GM12878 (cell line): ENCODE results near the gene GRAMD2B. TPM values are rescaled to one million over a fixed set of nuclear protein-coding genes. Genes with fewer than 3 reads are reported as not detected.

Experiments
- ATAC-seq: fragments of 200-7000 bp; cut with Tn5 transposase; 3 replicates; pipeline ENCODE4 v1.9.1; 2020; ENCODE audit warnings: mild to moderate bottlenecking, moderate library complexity
- BruUV-seq: library from RNA; stranded (reverse); fragments of 400-500 nt; replicated peaks from 2 replicates; lab custom pipeline; 2021; lab: Mats Ljungman, UMichigan
- CTCF ChIA-PET: fragments of 300-600 bp; sonication (Branson Sonifier 250); formaldehyde crosslinking; extraction: SDS; loops from one replicate; lab custom pipeline; 2021; ENCODE audit warnings: inconsistent platforms; lab: Yijun Ruan, JAX
- POLR2A ChIA-PET: fragments of 350-600 bp; formaldehyde crosslinking; extraction: SDS; loops from one replicate; lab custom pipeline; 2021; ENCODE audit warnings: inconsistent platforms; lab: Charles Lee
- RAD21 ChIA-PET: fragments of 300-600 bp; sonication (Branson Sonifier 250); formaldehyde crosslinking; loops from one replicate; lab custom pipeline; 2023; ENCODE audit warnings: antibody characterized with exemption; ENCODE audit not compliant: unreplicated experiment; lab: Charles Lee
- SMC1A ChIA-PET: fragments of 300-600 bp; sonication (Branson Sonifier 250); formaldehyde crosslinking; loops from one replicate; lab custom pipeline; 2023; ENCODE audit not compliant: unreplicated experiment, uncharacterized antibody; lab: Charles Lee
- DNase-seq: peaks from one replicate; pipeline ENCODE4 v3.0.0-alpha.2; 2011; ENCODE audit warnings: low read depth, low spot score
- FAIRE-seq: peaks from 3 replicates; lab custom pipeline; 2011; peaks lifted over from hg19 to GRCh38; lab: Jason Lieb, UNC
- H2AFZ ChIP-seq: 2 replicates; pipeline ENCODE4 v1.6.0; 2011; ENCODE audit warnings: low read depth, low read length, control low read depth; ENCODE audit not compliant: control insufficient read depth
- H3K27ac ChIP-seq: 2 replicates; pipeline ENCODE4 v1.5.1; 2011; ENCODE audit warnings: control low read depth; ENCODE audit not compliant: control insufficient read depth, insufficient read depth
- H3K27me3 ChIP-seq, 2 experiments: replicated peaks in 1 of 2; 2 replicates each; pipeline versions ENCODE4 v1.6.0 to v1.6.1; 2011; ENCODE audit warnings: low read length in 1 of 2; ENCODE audit not compliant: control insufficient read depth in 2 of 2, insufficient read depth in 2 of 2
- H3K36me3 ChIP-seq, 2 experiments: 2 replicates each; pipeline ENCODE4 v1.5.1; 2011; ENCODE audit warnings: low read length in 1 of 2; ENCODE audit not compliant: control insufficient read depth in 2 of 2, insufficient read depth in 2 of 2
- H3K4me1 ChIP-seq: 2 replicates; pipeline ENCODE4 v1.6.1; 2011; ENCODE audit warnings: mild to moderate bottlenecking, low read length, moderate library complexity, mixed read lengths; ENCODE audit not compliant: control insufficient read depth, insufficient read depth
- H3K4me2 ChIP-seq: 2 replicates; pipeline ENCODE4 v1.6.0; 2011; ENCODE audit warnings: control low read depth; ENCODE audit not compliant: control insufficient read depth, insufficient read depth
- H3K4me3 ChIP-seq: fragments of 200-600 bp; sonication (generic); 2 replicates; pipeline ENCODE4 v1.5.1; 2016
- H3K79me2 ChIP-seq: 2 replicates; pipeline ENCODE4 v1.6.0; 2011; ENCODE audit warnings: low read length; ENCODE audit not compliant: control insufficient read depth, insufficient read depth
- H3K9ac ChIP-seq: 2 replicates; pipeline ENCODE4 v1.8.0; 2011; ENCODE audit warnings: low read length, control low read depth, mixed read lengths; ENCODE audit not compliant: control insufficient read depth, insufficient read depth
- H3K9me3 ChIP-seq: replicated peaks from 3 replicates; pipeline ENCODE4 v1.5.1; 2011; ENCODE audit warnings: mild to moderate bottlenecking, low read length; ENCODE audit not compliant: control insufficient read depth, insufficient read depth
- H4K20me1 ChIP-seq: 2 replicates; pipeline ENCODE4 v1.6.0; 2011; ENCODE audit not compliant: control insufficient read depth, insufficient read depth
- CBX3 ChIP-seq: fragments of 200-600 bp; sonication (generic); IDR thresholded peaks from 2 replicates; pipeline ENCODE4 v1.6.1; 2016; ENCODE audit warnings: low read depth, borderline replicate concordance
- CEBPB ChIP-seq, 2 experiments: fragments of 150-350 bp in 1 of 2; IDR thresholded peaks; 2 replicates each; pipeline ENCODE4 v1.6.1; 2012 to 2014; ENCODE audit warnings: low read depth in 2 of 2, low read length in 2 of 2, borderline replicate concordance in 1 of 2, inconsistent platforms in 1 of 2
- CHD4 ChIP-seq: fragments of 200-600 bp; sonication (generic); IDR thresholded peaks from 2 replicates; pipeline ENCODE4 v1.6.1; 2016; ENCODE audit warnings: mild to moderate bottlenecking
- CREM ChIP-seq: IDR thresholded peaks from 2 replicates; pipeline ENCODE4 v1.6.1; 2014; ENCODE audit warnings: antibody characterized with exemption, low read depth
- EED ChIP-seq: sonication (generic); IDR thresholded peaks from 2 replicates; pipeline ENCODE4 v1.6.1; 2016; ENCODE audit warnings: antibody characterized with exemption, low read depth
- ETV6 ChIP-seq, 2 experiments: fragments of 450-650 bp in 1 of 2; IDR thresholded peaks in 1 of 2; conservative IDR thresholded peaks in 1 of 2; 2 replicates each; pipeline ENCODE4 v1.6.1; 2014; ENCODE audit warnings: antibody characterized with exemption in 1 of 2, borderline replicate concordance in 1 of 2, low read depth in 1 of 2, mild to moderate bottlenecking in 1 of 2, moderate library complexity in 1 of 2
- GATAD2B ChIP-seq: fragments of 450-650 bp; conservative IDR thresholded peaks from 2 replicates; pipeline ENCODE4 v1.6.1; 2017; ENCODE audit warnings: low read depth, mild to moderate bottlenecking, moderate library complexity
- HCFC1 ChIP-seq: fragments of 150-350 bp; IDR thresholded peaks from 2 replicates; pipeline ENCODE4 v1.6.1; 2014; ENCODE audit warnings: low read length
- HDAC2 ChIP-seq: fragments of 200-600 bp; sonication (generic); IDR thresholded peaks from 2 replicates; pipeline ENCODE4 v1.6.1; 2017
- POLR2AphosphoS5 ChIP-seq: IDR thresholded peaks from 2 replicates; pipeline ENCODE4 v1.6.1; 2011; ENCODE audit warnings: mild to moderate bottlenecking, low read length, inconsistent platforms
- SMARCA5 ChIP-seq: fragments of 450-650 bp; IDR thresholded peaks from 2 replicates; pipeline ENCODE4 v1.6.1; 2017; ENCODE audit warnings: mild to moderate bottlenecking
- SP1 ChIP-seq: IDR thresholded peaks from one replicate; pipeline ENCODE4 v1.6.1; 2011; ENCODE audit warnings: low read depth, low read length
- SREBF1 ChIP-seq: IDR thresholded peaks from 2 replicates; pipeline ENCODE4 v1.6.1; 2012; ENCODE audit warnings: mild to moderate bottlenecking, low read length
- TARDBP ChIP-seq: IDR thresholded peaks from 2 replicates; pipeline ENCODE4 v1.6.1; 2016; ENCODE audit warnings: borderline replicate concordance
- ZNF687 ChIP-seq: fragments of 450-650 bp; IDR thresholded peaks from 2 replicates; pipeline ENCODE4 v1.6.1; 2017; ENCODE audit warnings: mild to moderate bottlenecking, moderate library complexity
- WGBS: methylation state at CpG from one replicate; pipeline ENCODE4 v1.1.6; 2016; ENCODE audit warnings: low lambda C conversion rate; ENCODE audit not compliant: insufficient replicate concordance, insufficient coverage; ENCODE audit errors: missing lambda C conversion rate; 5-methylcytosine and 5-hydroxymethylcytosine counted together
- in situ Hi-C: fragments of 300-500 bp; cut with MboI; formaldehyde crosslinking; loops from 9 replicates; pipeline ENCODE4 v1.14.3; 2018; ENCODE audit warnings: mixed read lengths
- intact Hi-C: fragments of 100-400 bp; cut with micrococcal nuclease; formaldehyde crosslinking; loops from one replicate; pipeline ENCODE4 v1.14.2; 2022; ENCODE audit not compliant: unreplicated experiment
- polyA plus RNA-seq, 11 experiments: library from polyadenylated mRNA; depleted of rRNA in 4 of 11; unstranded in 6 of 11; stranded (reverse) in 5 of 11; fragments of >200 nt; fragmentation: Nextera tagmentation in 4 of 11; fragmentation: Illumina TruSeq in 1 of 11; extraction: Ambion mirVana in 4 of 11; extraction: Trizol in 1 of 11; gene quantifications; 1 replicate in 1 of 11; 2 replicates in 10 of 11; pipeline versions ENCODE4 v1.2.1 to v1.2.3, GENCODE V29; 2011 to 2016; ENCODE audit warnings: inconsistent platforms in 2 of 11, missing spikeins in 2 of 11, low read depth in 1 of 11
- total RNA-seq, 4 experiments: library from RNA; depleted of rRNA in 3 of 4; stranded (reverse); fragments of >200 nt in 3 of 4; fragmentation: Illumina TruSeq in 1 of 4; extraction: Trizol in 1 of 4; gene quantifications; 2 replicates each; pipeline versions ENCODE4 v1.2.1 to v1.2.3, GENCODE V29; 2013 to 2021
- TF ChIP-seq, protein P1 (sequence below): IDR thresholded peaks from 2 replicates; pipeline ENCODE4 v1.6.1; 2012; ENCODE audit warnings: low read depth, low read length, improper control_type of control experiment

GRAMD2B gene
- total and polyA plus RNA-seq, 10 of the 15 experiments (the other 5 are each of a cell fraction or from before 2014, with no cell fraction given): 1.9 to 21.5 (median 8.4) TPM

GRCh38 chr5:126516133-126516532, 92.9 kb downstream of the GRAMD2B start:
- 13% methylated on average over 1 of the region's 1 CpG for WGBS
- BruUV-seq: no TSS peak
- TF ChIP-seq CEBPB (IDR thresholded peaks at IDR 0.05; ENCODE audit: borderline replicate concordance in 1 of 2, low read depth in 2 of 2, low read length in 2 of 2) (no peak), SMARCA5 (no peak), CHD4 (no peak), TARDBP (no peak), CREM (no peak), CBX3 (no peak), SP1 (no peak), HCFC1 (no peak), EED (no peak), POLR2AphosphoS5 (no peak), ETV6 (conservative IDR thresholded peaks at IDR 0.05 in 1 of 2, IDR thresholded peaks at IDR 0.05 in 1 of 2; ENCODE audit: borderline replicate concordance in 1 of 2, low read depth in 1 of 2) (no peak), SREBF1 (no peak), GATAD2B (no peak), HDAC2 (no peak), ZNF687 (no peak)
- TF ChIP-seq, protein P1, sequence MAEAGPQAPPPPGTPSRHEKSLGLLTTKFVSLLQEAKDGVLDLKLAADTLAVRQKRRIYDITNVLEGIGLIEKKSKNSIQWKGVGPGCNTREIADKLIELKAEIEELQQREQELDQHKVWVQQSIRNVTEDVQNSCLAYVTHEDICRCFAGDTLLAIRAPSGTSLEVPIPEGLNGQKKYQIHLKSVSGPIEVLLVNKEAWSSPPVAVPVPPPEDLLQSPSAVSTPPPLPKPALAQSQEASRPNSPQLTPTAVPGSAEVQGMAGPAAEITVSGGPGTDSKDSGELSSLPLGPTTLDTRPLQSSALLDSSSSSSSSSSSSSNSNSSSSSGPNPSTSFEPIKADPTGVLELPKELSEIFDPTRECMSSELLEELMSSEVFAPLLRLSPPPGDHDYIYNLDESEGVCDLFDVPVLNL: no peak
- TF ChIP-seq, all 136 proteins: peak for 0
- Histone ChIP-seq H3K9me3 (no peaks in the 10 kb centered on the region), H3K27me3 (no peaks in the 10 kb centered on the region; a peak in 1 of 4 replicates), H2AFZ (no peak overlapping the region), H3K79me2 (no peaks in the 10 kb centered on the region), H3K36me3 (no peaks in the 10 kb centered on the region), H3K27ac (no peak overlapping the region), H3K4me1 (no peaks in the 10 kb centered on the region), H3K4me3 (no peak overlapping the region), H3K4me2 (no peak overlapping the region), H3K9ac (no peak overlapping the region), H4K20me1 (no peaks in the 10 kb centered on the region)
- ATAC-seq (no peak), FAIRE-seq (no peak), DNase-seq (no peak)
- ChIA-PET SMC1A (interaction anchor here (0.7 to 1.4 kb wide), 2 partner anchors 24 to 91 kb away, joined by 3 to 4 read pairs; no protein-coding TSS in a partner anchor), CTCF (interaction anchor here (0.5 to 2.5 kb wide), 3 partner anchors 16 to 1586 kb away, joined by 4 to 16 read pairs (median 4); no protein-coding TSS in a partner anchor), RAD21 (no interaction called here), POLR2A (no interaction called here)
- intact Hi-C loops: no loop called here
- in situ Hi-C loops: no loop called here
